Transverse colon (tissue), 4 donors: ENCODE measurements around the gene CADPS2.

Source experiments
- CTCF ChIP-seq, 5 experiments: fragments of 200-600 bp in 3 of 5; fragments of 450-650 bp in 2 of 5; sonication (generic) in 3 of 5; IDR thresholded peaks; 1 replicate in 2 of 5; 2 replicates in 3 of 5; pipeline ENCODE4 v1.5.1; 2016 to 2017; ENCODE audit warnings: antibody characterized with exemption in 5 of 5, inconsistent platforms in 3 of 5, mild to moderate bottlenecking in 2 of 5, moderate library complexity in 1 of 5
- POLR2AphosphoS5 ChIP-seq, 3 donors: sonication (generic); formaldehyde crosslinking; IDR thresholded peaks; one replicate each; pipeline ENCODE4 v1.6.1; 2016; ENCODE audit warnings: antibody characterized with exemption in 3 of 3

GRCh38 chr7:122864838-122865237 is 21.4 kb downstream of the CADPS2 start:
- TF ChIP-seq POLR2AphosphoS5 (IDR thresholded peaks at IDR 0.05) (no peak), CTCF (IDR thresholded peaks at IDR 0.05) (no peak)
